Mucosa of rectum (tissue), 2 donors: ENCODE data around the gene CEP162.
"Not testable (repeated sequence)": the region's sequence is repeated elsewhere in the genome, so short reads cannot be mapped to it uniquely, and the experiment has no call there.

Source experiments
- H3K27ac ChIP-seq, 2 donors: one replicate each; pipeline ENCODE4 v1.7.0; 2013; ENCODE audit warnings: inconsistent platforms in 2 of 2, low read depth in 2 of 2, low read length in 2 of 2
- H3K27me3 ChIP-seq, 2 donors: one replicate each; pipeline ENCODE4 v1.7.0; 2013; ENCODE audit warnings: low read length in 2 of 2; ENCODE audit not compliant: control insufficient read depth in 2 of 2, insufficient read depth in 2 of 2
- H3K36me3 ChIP-seq, 2 donors: one replicate each; pipeline ENCODE4 v1.7.0; 2013; ENCODE audit warnings: low read length in 2 of 2; ENCODE audit not compliant: control insufficient read depth in 2 of 2, insufficient read depth in 2 of 2
- H3K4me1 ChIP-seq, 2 donors: one replicate each; pipeline ENCODE4 v1.7.0; 2013; ENCODE audit warnings: low read length in 2 of 2, mild to moderate bottlenecking in 1 of 2; ENCODE audit not compliant: control insufficient read depth in 2 of 2, insufficient read depth in 2 of 2
- H3K4me3 ChIP-seq, 2 donors: one replicate each; pipeline ENCODE4 v1.7.0; 2013; ENCODE audit warnings: low read length in 2 of 2
- H3K9ac ChIP-seq, 2 donors: one replicate each; pipeline ENCODE4 v1.7.0; 2013; ENCODE audit warnings: low read length in 2 of 2, low read depth in 1 of 2, mild to moderate bottlenecking in 1 of 2
- H3K9me3 ChIP-seq, 2 donors: one replicate each; pipeline ENCODE4 v1.7.0; 2013; ENCODE audit warnings: low read length in 2 of 2; ENCODE audit not compliant: control insufficient read depth in 2 of 2
- donor health status: healthy.
- donor health status: Normal muscosa, but diverticular disease.

CEP162 gene

DNA sequence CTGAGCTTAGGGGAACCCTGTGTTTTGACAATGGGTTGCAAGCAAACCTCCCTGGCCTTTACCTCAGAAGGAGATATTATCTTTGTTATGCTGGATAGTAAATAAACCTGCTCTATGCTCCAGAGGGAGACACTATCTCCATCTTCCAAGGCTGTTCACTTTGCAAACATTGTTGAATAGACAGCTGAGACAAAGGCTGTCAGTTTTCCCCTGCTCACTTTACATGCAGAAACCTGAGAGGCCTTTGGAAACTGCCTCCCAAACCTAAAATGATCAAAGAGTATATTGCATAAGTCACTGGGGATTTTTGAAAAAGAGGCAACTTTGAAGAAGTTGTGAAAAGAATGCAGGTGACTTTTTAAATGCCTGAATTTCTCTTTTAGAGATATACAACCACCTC is 132.3 kb downstream of the CEP162 start:
- no peak overlapping the region for H3K27ac ChIP-seq

DNA sequence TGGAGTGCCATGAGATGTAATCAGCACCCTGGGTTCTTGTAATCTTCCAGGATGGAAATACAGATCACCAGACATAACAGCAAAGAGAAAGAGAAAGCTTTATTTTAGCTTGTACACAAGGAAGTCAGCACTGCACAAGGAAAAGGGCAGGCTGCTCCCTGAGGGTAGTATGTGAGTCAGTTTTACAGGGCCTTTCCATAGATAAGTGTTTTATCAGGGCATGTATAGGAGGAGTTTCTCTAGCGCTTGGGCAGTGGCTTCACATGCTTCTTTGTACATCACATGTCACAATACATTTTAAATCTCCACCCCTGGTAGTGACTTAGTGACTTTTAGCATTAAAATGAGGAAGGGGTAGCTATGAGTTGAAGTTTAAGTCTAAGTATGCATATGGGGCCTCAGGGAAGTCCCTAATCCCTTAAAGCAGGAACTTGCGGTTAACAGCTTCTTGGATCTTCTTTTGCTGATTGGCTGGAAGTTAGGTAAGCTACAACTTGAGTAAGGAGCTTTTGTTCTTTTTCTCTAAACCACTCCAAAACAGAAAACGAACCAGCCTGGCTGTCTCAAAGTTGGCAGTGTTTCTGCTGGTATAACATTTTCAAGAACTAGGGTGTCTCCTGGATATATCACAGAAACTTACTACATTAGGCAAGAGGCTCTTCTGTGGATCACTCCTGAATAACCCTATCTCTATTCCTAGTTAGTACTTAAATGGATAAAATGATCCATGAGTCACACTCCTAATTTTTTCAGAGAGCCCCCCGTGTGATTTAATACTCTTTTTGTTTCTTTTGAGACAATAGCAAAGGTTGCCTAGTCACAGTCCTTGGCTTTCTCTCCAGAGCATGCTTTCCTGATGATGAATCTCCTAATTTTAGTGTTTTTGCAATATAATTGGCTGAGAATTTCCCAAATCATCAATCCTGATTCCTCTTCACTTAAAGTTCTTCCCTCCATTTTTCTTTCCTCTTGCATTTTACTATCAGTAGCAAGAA is 133.7 kb downstream of the CEP162 start:
- H3K27me3 ChIP-seq, result no peaks in the 10 kb centered on the region
- H3K9ac ChIP-seq, result no peak overlapping the region
- H3K4me3 ChIP-seq, result no peak overlapping the region
- no peaks in the 10 kb centered on the region for H3K9me3 ChIP-seq
- H3K36me3 ChIP-seq, result no peaks in the 10 kb centered on the region
- peak overlapping the region in 1 of 2 donors; percentile 52 for H3K27ac ChIP-seq
- H3K4me1 ChIP-seq, result no peaks in the 10 kb centered on the region

More for the DNA sequence above, 132.3 kb downstream of the CEP162 start:
- Histone ChIP-seq H3K27me3 (no peaks in the 10 kb centered on the region), H3K4me3 (no peak overlapping the region), H3K4me1 (no peaks in the 10 kb centered on the region), H3K9ac (no peak overlapping the region), H3K9me3 (no peaks in the 10 kb centered on the region), H3K36me3 (no peaks in the 10 kb centered on the region)

DNA sequence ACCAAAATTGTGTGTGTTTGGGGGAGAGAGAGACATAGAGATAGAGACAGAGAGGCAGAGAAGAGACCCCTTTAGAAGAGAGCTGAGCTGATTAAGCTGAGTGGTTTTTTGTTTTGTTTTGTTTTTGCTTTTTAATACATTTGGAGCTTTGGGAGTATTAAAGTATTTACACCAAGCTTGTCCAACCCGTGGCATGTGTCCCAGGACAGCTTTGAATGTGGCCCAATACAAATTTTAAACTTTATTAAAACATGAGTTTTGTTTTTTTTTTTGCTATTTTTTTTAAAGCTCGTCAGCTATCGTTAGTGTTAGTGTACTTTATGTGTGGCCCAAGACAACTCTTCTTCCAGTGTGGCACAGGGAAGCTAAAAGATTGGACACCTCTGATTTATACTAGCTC is 137.9 kb downstream of the CEP162 start:
- Histone ChIP-seq H3K9me3 (no peaks in the 10 kb centered on the region), H3K4me1 (no peaks in the 10 kb centered on the region), H3K9ac (no peak overlapping the region), H3K36me3 (no peaks in the 10 kb centered on the region), H3K27ac (no peak overlapping the region), H3K4me3 (no peak overlapping the region), H3K27me3 (no peaks in the 10 kb centered on the region)

DNA sequence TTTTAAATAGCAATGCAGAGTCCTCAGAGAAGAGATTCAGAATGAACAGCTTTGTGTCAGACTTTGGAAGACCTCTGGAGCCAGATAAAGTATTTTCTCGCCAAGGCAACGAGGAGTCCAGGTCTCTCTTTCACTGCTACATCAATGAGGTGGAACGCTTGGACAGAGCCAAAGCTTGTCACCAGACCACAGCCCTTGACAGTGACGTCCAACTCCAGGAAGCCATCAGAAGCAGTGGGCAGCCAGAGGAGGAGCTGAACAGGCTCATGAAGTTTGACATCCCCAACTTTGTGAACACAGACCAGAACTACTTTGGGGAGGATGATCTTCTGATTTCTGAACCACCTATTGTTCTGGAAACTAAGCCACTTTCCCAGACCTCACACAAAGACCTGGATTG is 138.4 kb downstream of the CEP162 start:
- Histone ChIP-seq H3K27me3 (no peaks in the 10 kb centered on the region), H3K36me3 (no peaks in the 10 kb centered on the region), H3K27ac (no peak overlapping the region), H3K4me3 (no peak overlapping the region), H3K4me1 (no peaks in the 10 kb centered on the region), H3K9me3 (no peaks in the 10 kb centered on the region), H3K9ac (no peak overlapping the region)

DNA sequence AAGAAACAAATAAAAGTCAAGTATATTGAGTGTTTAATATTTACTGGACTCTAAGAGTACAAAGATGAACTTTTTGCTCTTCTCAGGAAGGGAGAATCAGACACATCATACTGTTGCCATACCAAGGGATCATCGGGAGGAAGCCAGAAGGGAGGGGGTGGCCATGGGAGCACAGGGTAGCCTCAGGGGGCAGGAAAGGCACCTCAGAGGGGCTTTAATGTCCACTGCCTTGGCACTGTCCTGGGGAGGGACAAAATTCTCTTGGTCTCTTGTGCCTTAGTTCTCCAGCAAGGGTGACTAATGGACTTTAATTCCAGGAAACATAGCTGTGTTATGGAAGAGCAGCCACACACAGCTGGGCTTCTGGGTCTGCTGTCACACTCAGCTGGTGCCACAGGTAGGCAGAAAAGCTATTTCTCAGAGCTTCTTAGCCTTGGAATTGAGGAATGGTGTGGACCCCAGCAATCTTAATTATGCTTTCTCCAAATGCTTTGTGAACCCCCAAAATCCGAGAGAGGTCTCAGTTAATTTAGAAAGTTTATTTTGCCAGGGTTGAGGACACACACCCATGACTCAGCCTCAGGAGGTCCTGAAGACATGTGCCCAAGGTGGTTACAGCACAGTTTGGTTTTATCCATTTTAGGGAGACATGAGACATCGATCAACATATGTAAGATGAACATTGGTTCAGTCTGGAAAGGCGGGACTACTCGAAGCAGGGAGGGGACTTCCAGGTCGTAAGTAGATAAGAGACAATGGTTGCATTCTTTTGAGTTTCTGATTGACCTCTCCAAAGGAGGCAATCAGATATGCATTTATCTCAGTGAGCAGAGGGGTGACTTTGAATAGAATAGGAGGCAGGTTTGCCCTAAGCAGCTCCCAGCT is 140.7 kb downstream of the CEP162 start:
- Histone ChIP-seq H3K9me3 (no peaks in the 10 kb centered on the region), H3K4me1 (no peaks in the 10 kb centered on the region), H3K9ac (no peak overlapping the region), H3K27me3 (no peaks in the 10 kb centered on the region), H3K4me3 (no peak overlapping the region), H3K27ac (no peak overlapping the region), H3K36me3 (no peaks in the 10 kb centered on the region)

DNA sequence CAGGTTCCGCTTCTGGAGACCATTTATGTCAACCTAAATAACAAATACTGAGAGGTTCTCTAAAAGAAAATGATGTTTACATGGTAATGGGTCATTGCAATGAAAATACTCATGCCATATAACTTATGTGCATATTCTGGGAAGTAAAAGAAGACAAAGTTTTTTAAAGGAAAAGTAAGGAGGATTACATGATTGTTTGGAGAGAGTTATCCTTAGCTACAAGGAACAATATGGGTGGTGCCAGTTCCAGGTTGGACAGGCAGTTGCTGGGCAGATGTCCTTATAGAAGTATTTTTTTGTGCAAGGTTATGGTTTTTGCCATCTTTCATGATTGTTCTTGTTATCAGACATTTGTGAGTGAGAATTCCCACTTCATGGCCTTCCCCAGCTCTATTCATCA is 141.4 kb downstream of the CEP162 start:
- H3K36me3 ChIP-seq, result no peaks in the 10 kb centered on the region
- no peaks in the 10 kb centered on the region for H3K9me3 ChIP-seq
- H3K27me3 ChIP-seq, result no peaks in the 10 kb centered on the region
- no peak overlapping the region for H3K9ac ChIP-seq
- H3K4me1 ChIP-seq, result no peaks in the 10 kb centered on the region
- H3K27ac ChIP-seq, result no peak overlapping the region
- no peak overlapping the region for H3K4me3 ChIP-seq

DNA sequence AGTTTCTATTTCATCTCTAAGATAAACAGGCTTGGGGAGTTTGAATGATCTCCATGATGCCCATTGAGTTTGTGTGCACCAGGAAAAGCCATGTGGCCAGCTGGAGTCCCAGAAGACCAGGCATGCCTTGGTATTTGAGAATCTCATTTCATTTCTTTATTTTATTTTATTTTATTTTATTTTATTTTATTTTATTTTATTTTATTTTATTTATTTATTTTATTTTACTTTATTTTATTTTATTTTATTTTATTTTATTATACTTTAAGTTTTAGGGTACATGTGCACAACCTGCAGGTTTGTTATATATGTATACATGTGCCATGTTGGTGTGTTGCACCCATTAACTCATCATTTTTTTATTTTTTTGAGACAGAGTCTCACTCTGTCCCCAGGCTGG is 142.7 kb downstream of the CEP162 start:
- not testable (repeated sequence) for H3K27ac ChIP-seq, H3K9me3 ChIP-seq, H3K36me3 ChIP-seq, H3K9ac ChIP-seq, H3K4me3 ChIP-seq, H3K4me1 ChIP-seq, H3K27me3 ChIP-seq

DNA sequence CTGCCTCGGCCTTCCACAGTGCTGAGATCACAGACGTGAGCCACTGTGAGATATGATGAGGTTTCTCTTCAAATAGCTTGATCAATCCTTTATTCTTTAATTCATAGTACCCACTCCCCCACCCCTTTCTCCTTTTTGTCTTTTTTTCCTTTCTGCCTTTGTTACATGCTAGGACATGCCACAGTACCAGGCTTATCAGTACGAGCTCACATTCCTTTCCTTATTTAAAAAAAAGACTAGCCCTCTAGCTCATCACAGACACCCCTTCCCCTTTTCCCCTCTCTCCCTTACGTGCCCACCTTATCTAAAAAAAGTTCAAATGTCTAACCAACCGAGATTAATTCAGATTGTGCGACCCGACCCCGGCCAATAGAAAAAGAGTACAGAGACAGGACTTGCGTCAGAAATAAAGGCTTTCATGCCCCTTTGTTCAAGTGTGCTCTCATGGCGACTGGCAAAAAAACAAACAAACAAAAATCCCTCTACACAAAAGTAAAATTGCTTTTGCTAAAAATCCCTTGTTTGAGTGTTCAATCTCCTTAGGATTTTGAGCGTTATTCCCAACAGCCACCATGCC is 144.7 kb downstream of the CEP162 start:
- Histone ChIP-seq H3K27ac (no peak overlapping the region), H3K27me3 (no peaks in the 10 kb centered on the region), H3K4me3 (no peak overlapping the region), H3K9me3 (no peaks in the 10 kb centered on the region), H3K36me3 (no peaks in the 10 kb centered on the region), H3K9ac (no peak overlapping the region), H3K4me1 (no peaks in the 10 kb centered on the region)

DNA sequence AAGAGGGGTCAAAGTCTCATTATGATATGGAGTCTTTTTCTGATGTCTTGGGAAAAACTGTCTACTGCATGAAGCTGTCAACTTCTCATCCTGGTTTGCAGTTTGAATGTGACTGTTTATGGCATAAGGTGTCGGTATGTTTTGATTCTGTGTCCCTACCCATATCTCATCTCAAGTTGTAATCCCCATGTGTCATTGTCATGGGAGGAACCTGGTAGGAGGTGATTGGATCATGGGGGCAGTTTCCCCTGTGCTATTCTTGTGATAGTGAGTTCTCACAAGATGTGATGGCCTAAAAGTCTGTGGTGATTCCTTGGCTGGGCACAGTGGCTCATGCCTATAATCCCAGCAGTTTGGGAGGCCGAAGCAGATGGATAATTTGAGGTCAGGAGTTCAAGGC is 146.2 kb downstream of the CEP162 start:
- H3K36me3 ChIP-seq, result no peaks in the 10 kb centered on the region
- H3K4me3 ChIP-seq, result no peak overlapping the region
- H3K4me1 ChIP-seq, result no peaks in the 10 kb centered on the region

DNA sequence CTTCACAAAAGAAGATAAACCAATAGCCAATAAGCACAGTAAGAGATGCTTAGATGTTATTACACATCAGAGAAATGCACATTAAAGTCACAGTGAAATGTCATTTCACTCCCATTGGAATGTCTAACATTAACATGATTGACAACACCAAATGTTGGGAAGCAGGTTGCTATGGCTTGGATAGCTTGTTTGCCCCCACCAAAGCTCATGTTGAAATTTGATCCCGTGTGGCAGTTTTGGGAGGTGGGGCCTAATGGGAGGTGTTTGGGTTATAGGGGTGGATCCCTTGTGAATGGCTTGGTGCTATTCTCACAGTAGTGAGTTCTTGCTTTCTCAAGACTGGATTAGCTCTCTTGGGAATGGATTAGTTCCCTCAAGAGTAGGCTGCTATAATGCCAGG is 149.1 kb downstream of the CEP162 start:
- H3K36me3 ChIP-seq, result no peaks in the 10 kb centered on the region
- H3K27ac ChIP-seq, result no peak overlapping the region

More for the DNA sequence above, 146.2 kb downstream of the CEP162 start:
- H3K9ac ChIP-seq, result no peak overlapping the region
- H3K27me3 ChIP-seq, result no peaks in the 10 kb centered on the region
- no peaks in the 10 kb centered on the region for H3K9me3 ChIP-seq
- H3K27ac ChIP-seq, result no peak overlapping the region

More for the DNA sequence above, 149.1 kb downstream of the CEP162 start:
- H3K4me3 ChIP-seq, result no peak overlapping the region
- H3K27me3 ChIP-seq, result no peaks in the 10 kb centered on the region
- no peaks in the 10 kb centered on the region for H3K4me1 ChIP-seq
- no peaks in the 10 kb centered on the region for H3K9me3 ChIP-seq
- no peak overlapping the region for H3K9ac ChIP-seq
